RWPE2 (cell line): ENCODE measurements around the gene PRLR.
A peak's percentile ranks its signal among the peaks of the same experiment; 100 is the strongest.

ENCODE experiments used
- ATAC-seq: fragments of 200-7000 bp; cut with Tn5 transposase; 3 replicates; pipeline ENCODE4 v1.9.1; 2021; ENCODE audit warnings: low read depth
- DNase-seq: peaks from one replicate; pipeline ENCODE4 v3.0.0-alpha.2; 2020; ENCODE audit warnings: low spot score
- H3K27ac ChIP-seq: fragments of 450-650 bp; 2 replicates; pipeline ENCODE4 v1.5.1; 2017; ENCODE audit warnings: mild to moderate bottlenecking; ENCODE audit not compliant: poor library complexity, severe bottlenecking
- H3K27me3 ChIP-seq: fragments of 250-450 bp; sonication (Bioruptor Pico); 2 replicates; pipeline ENCODE4 v1.5.1; 2021; ENCODE audit warnings: mild to moderate bottlenecking, moderate library complexity; ENCODE audit not compliant: insufficient read depth, poor library complexity, severe bottlenecking
- H3K36me3 ChIP-seq: fragments of 250-450 bp; sonication (Bioruptor Pico); 2 replicates; pipeline ENCODE4 v1.5.1; 2020; ENCODE audit warnings: low read depth, mild to moderate bottlenecking, moderate library complexity
- H3K4me1 ChIP-seq: fragments of 250-450 bp; sonication (Bioruptor Pico); 2 replicates; pipeline ENCODE4 v1.5.1; 2021; ENCODE audit warnings: mild to moderate bottlenecking, moderate library complexity; ENCODE audit not compliant: insufficient read depth, poor library complexity, severe bottlenecking
- H3K4me3 ChIP-seq: fragments of 250-450 bp; sonication (Bioruptor Pico); 2 replicates; pipeline ENCODE4 v1.5.1; 2021; ENCODE audit warnings: mild to moderate bottlenecking, moderate library complexity; ENCODE audit not compliant: severe bottlenecking
- H3K9me3 ChIP-seq: fragments of 250-450 bp; sonication (Bioruptor Pico); 2 replicates; pipeline ENCODE4 v1.5.1; 2021; ENCODE audit warnings: mild to moderate bottlenecking, moderate library complexity; ENCODE audit not compliant: severe bottlenecking
- TF ChIP-seq, protein P1 (sequence below): fragments of 450-650 bp; IDR thresholded peaks from one replicate; pipeline ENCODE4 v1.5.1; 2017; ENCODE audit warnings: mild to moderate bottlenecking, moderate library complexity; ENCODE audit not compliant: poor library complexity, severe bottlenecking

Gene PRLR

DNA sequence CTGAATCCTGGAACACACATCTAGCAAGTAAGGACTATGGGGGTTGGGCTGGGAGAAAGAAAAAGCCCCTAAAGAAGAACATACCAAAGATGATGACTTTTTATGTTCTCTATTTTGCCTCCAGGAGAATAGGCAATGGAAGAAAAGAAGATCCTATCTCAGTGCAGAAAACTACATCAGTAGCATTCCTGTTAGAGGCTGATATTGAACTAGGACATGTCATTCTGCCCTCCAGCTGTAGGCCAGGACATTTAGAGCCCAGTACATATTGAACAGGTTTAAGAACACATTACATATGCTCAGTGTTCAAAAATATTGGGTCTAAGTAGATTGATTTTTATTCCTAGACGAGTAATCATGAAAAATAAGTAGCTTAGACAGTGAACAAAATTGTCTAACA, 24.7 kb downstream of the PRLR start:
- no peaks in the 10 kb centered on the region for H3K4me1 ChIP-seq
- H3K27ac ChIP-seq, result no peak overlapping the region
- no peaks in the 10 kb centered on the region for H3K36me3 ChIP-seq
- peaks cover 31% of the 10 kb centered on the region for H3K27me3 ChIP-seq
- H3K4me3 ChIP-seq, result no peak overlapping the region
- ATAC-seq, result no peak
- DNase-seq, result no peak
- TF ChIP-seq, protein P1, sequence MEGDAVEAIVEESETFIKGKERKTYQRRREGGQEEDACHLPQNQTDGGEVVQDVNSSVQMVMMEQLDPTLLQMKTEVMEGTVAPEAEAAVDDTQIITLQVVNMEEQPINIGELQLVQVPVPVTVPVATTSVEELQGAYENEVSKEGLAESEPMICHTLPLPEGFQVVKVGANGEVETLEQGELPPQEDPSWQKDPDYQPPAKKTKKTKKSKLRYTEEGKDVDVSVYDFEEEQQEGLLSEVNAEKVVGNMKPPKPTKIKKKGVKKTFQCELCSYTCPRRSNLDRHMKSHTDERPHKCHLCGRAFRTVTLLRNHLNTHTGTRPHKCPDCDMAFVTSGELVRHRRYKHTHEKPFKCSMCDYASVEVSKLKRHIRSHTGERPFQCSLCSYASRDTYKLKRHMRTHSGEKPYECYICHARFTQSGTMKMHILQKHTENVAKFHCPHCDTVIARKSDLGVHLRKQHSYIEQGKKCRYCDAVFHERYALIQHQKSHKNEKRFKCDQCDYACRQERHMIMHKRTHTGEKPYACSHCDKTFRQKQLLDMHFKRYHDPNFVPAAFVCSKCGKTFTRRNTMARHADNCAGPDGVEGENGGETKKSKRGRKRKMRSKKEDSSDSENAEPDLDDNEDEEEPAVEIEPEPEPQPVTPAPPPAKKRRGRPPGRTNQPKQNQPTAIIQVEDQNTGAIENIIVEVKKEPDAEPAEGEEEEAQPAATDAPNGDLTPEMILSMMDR, result no peak
- H3K9me3 ChIP-seq, result no peaks in the 10 kb centered on the region

DNA sequence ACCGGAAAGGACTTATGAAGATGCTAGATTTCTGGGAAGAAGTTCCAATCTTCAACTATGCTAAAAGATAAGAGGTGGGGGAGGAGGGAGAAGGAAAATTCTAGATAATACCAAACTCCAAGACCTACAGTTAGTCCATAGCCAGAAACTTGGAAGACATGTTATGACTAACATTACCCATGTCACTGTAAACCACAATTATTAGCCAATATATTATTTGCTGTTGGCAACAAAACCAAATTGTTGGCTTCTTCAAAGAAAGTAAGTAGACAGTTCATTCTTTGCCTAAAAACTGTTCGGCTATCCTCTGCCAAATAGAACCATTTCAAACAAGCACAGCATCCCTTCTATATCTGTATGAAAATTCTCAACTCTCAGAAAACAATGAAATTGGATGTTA, 25.1 kb downstream of the PRLR start:
- Histone ChIP-seq H3K27me3 (peaks cover 31% of the 10 kb centered on the region), H3K36me3 (no peaks in the 10 kb centered on the region), H3K4me3 (no peak overlapping the region), H3K27ac (no peak overlapping the region), H3K4me1 (no peaks in the 10 kb centered on the region), H3K9me3 (no peaks in the 10 kb centered on the region)
- DNase-seq (no peak), ATAC-seq (no peak)
- TF ChIP-seq, protein P1, result no peak

DNA sequence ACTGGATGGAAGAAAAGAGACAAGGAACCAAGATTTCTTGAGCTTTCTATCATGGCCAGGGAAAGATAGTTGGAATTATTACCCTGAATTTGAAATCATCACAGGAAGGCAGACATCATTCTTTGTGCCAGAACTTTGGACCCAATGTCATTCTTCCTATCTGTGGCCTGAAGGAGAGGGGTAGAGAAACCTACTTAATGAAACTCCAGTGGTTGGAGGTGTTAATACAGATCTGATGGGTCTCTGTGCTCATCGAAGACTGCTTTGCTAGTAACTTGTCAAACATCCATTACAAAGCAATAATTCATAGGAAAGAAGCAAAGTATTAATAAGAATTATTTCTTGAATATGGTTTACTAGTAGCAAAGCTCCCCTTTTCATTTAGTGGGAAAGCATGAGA, 26.9 kb downstream of the PRLR start:
- Histone ChIP-seq H3K4me3 (no peak overlapping the region), H3K27me3 (peaks cover 30% of the 10 kb centered on the region), H3K9me3 (no peaks in the 10 kb centered on the region), H3K4me1 (no peaks in the 10 kb centered on the region), H3K27ac (no peak overlapping the region), H3K36me3 (no peaks in the 10 kb centered on the region)
- TF ChIP-seq, protein P1, result no peak
- no peak for ATAC-seq
- no peak for DNase-seq

DNA sequence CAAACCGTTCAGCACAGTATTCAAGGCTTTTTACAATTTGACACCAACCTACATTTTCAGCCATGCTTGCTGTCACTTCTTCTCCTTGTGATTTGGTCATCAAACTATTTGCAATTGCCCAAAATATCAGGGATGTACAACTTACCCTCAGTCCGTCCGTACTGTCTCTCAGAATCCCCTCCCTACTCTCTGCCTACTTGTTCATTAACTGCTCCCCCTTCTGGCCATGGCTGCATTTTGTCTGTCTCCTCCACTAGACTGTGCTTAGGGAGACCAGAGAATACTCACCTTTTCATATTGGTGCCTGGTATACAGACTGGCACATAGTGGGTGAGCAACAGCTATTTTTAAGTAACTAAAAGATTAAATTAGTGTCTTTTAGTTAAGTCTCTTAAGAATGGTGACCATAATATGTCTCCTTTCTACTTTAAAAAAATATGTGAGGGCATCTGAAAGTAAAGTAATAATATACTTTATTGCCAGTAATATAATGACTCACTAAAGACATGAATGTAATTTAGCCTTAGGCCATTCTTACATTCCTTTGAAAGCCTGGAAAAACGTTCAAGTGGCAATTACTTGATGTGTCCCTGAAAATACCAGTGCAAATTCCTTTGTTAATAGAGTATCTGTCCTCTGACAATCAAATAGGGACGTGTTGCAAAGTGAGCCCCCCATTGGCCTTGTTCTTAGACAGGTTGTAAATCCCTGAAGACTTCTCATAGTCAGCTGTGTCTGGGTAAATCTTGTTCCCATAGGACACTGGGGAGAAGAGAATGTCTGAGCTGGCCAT, 27.8 kb downstream of the PRLR start:
- no peak for DNase-seq
- peak; percentile 64; the same call in 2 of the 3 replicates for ATAC-seq

More for the DNA sequence above, 27.8 kb downstream of the PRLR start:
- no peaks in the 10 kb centered on the region for H3K36me3 ChIP-seq
- no peak overlapping the region for H3K27ac ChIP-seq
- H3K27me3 ChIP-seq, result peaks cover 21% of the 10 kb centered on the region
- no peaks in the 10 kb centered on the region for H3K9me3 ChIP-seq
- TF ChIP-seq, protein P1, result peak; percentile 54
- H3K4me1 ChIP-seq, result no peaks in the 10 kb centered on the region
- no peak overlapping the region for H3K4me3 ChIP-seq
